NCI-H2107 treated with DMSO at 0.1 percent for 48 hours (cell line): ENCODE results near the gene ATP8A2.

Source experiments
- DNase-seq: peaks from one replicate; lab custom pipeline; 2025; ENCODE audit not compliant: unreplicated experiment; lab: John Stamatoyannopoulos, UW

Gene ATP8A2

DNA sequence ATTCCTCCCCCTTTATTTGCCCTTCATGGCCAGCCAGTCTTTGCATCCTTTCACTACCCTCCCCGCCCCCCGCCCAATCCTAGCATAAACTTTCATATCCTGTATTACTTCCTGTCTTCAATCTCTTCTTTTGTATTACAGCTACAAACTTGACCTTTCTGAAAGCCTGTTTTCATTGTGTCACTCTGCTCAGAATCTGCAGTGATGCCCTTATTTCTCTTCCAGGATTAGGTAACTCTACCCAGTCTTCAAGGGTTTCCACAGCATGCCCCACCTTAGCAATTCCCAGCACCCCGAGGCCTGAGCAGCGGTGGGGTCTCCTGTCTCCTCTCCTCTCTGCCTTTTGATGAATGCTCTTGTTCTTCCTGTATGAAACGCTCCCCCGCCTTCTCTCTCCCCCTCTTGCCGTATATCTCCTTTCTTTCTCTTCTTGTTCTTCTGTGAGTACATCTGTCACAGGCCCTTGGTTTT, 534.5 kb downstream of the ATP8A2 start:
- no peak for DNase-seq

DNA sequence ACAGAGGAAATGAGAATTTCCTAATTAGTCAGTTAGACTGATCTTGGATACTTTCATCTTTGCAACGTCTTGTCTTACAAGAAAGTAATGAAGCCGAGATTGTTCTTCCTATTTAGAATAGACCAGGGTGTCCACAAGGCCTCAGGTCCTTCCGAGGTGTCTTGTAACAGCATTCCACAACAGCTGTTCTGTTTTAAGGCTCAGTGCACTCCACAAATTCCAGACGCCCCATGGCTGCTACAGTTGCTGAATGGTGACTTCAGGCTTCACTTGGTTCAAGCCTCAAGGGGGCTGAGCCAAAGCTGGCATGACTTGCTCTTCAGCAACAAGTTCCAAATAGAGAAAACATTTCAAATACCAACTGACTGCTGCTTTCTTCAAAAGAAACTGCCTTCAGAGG, 536.6 kb downstream of the ATP8A2 start:
- DNase-seq = no peak

DNA sequence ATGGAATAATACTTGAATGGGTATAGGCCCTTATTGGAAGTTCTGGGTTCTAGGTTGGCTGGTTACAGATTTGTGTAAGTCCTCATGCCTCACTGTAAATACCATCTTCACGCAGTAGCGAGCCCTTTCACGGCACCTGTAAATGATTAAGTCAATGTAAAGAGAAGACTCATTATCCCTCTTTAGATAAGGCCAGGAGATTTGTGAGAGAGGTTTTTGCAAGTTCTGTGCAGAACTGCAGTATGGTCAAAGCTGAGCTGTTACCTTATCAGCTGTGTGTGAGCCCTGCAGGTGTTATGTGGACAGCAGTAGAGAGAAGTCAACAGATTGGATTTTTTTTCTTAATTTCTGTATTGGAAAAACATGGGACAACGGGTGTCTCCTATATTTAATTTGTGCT, 538.5 kb downstream of the ATP8A2 start:
- no peak for DNase-seq

DNA sequence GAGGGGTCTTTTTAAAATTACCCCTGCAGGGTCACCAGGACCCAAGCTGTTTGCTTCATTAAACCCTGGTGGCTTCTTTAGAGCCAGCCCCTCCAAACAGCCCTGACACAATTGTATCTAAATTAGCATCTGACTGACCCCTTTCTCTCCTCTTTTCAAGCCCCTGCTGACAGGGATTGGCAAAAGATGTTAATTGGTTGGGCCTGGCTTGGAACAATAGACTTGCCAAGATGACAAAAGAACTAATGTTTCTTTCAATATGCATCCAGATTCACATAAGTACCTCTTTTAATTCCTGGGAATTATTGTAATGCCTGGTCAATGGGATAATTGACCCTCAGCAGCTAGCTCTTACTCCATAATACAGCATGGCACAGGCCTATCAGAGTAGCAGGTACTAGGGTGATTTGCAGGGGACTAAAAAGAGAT, 539.2 kb downstream of the ATP8A2 start:
- peak; percentile 10 for DNase-seq

DNA sequence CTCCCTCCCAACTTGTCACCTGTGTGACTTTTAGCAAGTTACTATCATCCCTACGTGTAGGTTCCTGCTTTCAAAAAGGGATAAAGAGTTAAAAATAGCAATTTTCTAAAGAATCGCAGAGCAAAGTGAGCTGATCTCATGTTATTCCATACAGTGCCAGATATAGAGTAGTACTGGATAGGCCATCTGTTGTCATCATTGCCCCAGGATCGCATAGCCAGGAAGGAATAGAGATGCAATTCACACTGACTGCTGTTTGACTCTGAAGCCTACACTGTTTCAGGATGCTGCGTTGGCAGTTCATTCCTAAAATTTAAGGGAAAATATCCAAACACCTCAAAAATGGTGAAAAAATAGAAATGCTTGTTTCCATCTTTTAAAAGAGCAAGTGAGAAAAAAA, 541.2 kb downstream of the ATP8A2 start:
- no peak for DNase-seq

DNA sequence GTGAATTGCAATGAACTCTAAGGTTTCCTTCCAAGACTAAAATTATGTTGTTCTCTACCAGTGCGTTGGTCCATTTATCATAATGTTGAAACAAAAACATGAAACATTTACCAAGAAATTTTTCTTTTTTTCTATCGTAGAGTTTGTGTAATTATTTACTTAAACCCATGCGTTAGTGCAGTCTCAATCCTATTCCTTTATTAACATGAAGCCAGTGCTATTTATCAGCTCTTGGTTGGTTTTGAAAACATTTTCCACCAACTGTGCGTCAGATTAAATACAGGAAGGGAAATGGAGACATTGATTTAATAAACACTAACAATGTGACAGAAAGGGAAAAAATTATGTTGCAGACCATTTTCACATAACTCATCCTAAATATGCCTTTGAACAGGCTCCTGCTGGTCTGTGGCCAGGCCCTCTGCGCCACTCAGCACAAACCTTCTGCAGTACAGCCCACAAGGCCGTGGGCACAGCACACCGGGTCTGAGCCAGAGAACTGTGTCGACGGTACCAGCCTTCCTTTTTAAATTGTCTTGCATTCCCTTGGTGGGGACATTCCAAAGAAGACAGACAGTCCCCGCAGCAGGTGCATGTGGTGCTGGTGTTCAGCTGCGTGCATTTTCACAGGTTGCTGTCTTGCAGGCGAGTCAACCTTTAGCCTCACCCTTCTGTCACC, 544.2 kb downstream of the ATP8A2 start:
- DNase-seq = no peak

DNA sequence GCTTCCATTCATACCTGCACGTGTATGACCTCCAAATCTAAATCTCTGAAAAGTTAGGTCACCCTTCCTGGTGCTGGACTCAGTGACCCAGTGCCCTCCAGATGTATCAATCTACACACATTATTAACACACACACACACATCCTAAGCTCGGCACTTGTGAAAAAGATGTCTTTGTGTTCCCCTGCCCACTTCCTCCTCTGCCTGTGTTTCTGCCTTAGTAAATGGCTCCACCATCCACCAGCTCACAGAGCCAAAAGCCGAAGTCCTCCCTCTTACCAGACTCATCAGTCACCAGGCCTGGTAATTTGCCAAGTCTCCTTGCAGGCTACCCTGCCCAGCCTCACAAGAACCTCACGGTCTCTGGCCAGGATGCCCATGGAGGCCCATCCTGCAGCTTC, 548.5 kb downstream of the ATP8A2 start:
- DNase-seq = no peak

DNA sequence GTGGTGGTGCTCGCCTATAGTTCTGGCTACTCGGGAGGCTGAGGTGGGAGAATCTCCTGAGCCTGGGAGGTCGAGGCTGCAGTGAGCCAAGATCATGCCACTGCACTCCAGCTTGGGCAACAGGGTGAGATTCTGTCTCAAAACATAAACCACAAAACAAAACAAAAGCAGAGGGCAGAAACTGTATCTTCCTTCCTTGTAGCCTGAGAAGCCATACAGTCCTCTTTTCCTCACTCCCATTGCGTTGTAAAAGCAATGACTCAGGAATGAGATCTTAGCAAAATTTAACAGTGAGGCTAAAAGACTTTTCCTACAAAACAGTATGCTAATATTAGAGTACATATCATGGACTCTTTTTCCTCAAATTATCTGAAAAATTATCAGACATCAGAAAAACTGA, 549.2 kb downstream of the ATP8A2 start:
- DNase-seq = no peak

DNA sequence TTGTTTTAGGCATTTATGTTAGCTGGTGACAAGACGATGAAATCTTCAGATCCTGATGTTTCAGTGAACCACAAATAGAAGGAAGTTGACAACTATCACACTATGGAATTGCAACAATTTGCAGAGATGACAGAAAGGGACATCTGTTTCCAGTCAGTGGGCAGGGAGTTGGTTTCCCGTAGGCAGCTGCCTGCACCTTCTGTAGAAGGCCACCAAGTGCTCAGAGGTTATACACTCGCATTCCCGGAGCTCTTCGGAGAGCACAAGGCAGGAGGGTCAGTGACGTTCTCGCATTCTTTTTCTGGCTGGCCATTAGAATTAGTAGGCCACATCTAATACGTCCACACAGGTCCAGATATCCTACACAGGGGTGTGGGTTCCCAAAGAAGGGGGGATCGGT, 550.6 kb downstream of the ATP8A2 start:
- DNase-seq = no peak

DNA sequence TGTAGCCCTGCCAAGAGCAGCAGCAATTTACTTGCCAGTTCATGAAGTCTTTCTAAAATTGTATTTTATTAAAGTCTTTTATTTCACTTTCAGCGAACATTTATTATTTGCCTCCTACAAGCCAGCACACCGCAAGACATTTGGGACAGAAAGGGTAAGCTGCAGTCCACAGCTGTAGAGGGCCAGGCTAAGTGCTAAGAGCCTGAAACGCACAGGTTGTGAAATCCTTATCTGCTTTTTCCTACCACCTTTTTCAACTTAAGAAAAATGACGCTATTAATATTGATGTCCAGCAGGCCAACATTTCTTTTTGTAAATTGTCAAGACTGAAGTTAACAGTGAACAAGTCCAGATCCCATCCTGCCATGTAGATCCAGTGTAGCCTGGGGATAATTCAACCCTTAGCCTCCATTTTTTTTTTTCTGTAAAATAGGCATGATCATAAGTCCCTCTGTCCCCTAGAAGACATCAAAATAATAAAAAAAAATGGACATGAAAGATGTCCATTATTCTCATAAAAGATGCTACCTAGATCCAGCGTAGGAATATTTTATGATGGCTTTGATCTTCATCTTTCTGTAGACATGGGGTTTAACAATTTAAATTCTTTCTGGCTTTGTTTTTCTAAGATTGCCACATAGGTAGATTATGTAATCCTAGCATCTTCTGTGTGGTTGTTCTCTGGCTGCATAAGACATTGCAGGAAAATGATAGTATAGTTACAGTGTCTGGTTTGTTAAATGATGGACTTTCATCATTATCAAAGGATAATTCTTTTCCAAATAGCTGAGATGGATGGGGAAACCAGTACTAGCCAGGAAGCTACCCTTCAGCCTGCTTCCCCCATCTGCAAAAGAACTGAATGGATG, 551.7 kb downstream of the ATP8A2 start:
- no peak for DNase-seq

DNA sequence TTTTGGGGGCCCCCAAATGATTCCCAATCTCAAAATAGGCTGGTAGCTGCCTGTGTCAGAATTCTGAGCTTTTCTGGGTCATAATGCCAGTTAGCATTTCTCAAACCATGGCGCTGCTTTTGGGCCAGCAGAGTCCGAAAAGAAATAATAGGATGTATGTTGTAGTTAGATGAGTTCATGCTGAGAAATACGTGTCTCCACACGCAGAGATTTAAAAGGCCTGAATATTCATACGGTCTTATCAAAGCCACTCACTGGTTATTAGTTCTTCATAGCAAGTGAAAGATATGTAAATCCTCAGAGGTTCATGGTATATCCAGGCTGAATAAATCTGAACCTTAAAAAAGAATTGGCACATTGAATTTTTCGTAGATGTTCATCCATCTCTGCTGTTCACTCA, 555.6 kb downstream of the ATP8A2 start:
- DNase-seq = no peak

DNA sequence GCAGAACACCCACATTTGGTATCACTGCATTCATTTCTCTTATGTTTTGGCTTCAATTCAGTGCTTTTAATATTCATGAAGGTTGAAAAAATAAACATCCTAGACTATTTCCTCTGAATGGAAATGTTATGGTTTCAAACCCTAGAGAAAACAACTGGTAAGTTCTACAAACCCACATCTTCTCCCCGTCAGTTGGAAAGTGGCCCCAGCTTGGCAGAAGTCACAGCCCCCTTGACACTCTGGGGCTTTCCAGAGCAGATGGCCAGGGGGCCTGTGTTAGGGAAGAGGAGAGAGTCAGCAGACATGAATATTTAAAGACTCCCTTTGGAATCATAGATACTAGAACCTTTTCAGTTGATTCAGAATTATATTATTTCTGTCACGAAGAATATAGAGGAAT, 556.2 kb downstream of the ATP8A2 start:
- DNase-seq = no peak

DNA sequence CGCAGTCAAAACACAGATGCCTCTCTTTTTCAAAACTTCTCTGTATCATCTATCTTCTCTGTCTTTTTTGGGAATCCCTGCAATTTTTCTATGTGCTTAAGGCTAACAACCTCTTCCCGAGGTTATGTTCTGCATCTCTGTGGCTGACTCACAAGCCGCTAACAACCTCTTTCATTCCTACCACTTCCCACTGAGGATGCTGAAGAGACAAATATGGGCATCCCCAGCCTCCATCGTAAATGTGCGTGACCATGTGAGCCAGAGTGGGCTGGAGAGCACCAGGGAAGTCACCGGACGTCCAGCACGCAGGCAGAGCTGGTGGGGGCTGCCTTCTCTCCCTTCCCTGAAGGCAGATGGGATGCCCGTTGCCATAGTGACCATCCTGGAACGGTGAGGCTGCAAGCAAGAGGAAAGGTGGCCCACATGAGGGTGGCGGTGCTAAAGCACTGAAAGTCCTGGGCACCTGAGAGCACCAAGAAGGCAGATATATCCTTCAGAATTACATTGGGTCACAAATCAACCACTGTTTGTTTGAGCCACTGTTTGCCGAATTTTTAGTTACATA, 557.2 kb downstream of the ATP8A2 start:
- no peak for DNase-seq

DNA sequence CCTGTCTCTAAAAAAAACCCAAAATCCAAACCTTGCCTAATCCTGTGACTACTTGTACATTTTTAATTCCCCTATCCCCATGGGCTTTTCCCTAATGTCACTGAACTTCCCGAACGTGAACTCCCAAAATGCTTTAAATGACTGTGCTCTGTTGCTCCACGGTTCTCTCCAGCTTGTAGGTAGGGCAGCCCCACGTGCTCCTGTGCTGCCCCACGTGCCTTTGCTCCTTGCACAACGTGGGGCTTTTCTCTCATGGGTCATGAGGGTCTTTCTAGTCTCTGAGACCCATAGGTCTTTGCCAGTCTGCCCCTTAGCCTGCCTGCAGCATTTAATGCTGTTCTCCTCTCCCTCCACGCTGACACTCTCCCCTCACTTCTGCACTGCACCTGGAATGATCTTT, 558.0 kb downstream of the ATP8A2 start:
- no peak for DNase-seq

DNA sequence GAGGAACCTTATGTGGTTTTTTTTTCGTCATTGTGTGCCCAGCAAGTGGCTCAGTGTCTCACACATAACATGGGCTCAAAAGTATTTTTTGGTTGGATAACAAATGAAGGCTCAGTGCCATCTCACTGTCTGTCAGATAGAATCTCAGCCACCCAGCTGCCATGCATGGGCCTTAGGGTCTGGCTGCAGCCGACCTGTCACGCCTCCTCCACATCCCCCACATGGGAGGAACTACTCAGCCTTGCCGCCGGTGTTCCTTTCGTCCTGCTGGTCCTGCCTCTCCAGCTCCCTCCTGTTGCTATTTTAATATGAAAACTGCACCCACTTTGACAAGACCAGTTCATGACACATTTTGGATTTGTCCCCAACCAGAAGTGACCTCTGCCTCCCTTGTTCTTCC, 558.9 kb downstream of the ATP8A2 start:
- no peak for DNase-seq

DNA sequence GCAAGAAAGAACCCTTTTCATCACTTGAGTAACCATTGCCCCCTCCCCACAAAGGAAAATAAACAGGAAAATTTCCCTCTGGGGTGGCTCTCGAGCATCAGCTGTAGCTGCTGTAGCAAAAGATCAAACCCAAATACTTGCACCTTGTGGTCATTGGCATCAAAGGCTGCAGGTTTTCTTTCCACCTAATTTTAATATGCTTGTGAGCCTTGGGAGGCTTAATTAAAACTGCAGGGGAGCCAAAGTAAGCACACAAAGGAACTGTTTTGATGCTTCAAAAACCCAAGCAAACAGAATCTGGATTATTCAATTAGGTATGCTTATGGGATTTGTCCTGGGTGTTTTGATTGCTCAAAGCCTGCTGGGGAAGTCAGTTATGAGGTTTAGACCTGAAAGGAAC, 560.6 kb downstream of the ATP8A2 start:
- DNase-seq = peak; percentile 14

DNA sequence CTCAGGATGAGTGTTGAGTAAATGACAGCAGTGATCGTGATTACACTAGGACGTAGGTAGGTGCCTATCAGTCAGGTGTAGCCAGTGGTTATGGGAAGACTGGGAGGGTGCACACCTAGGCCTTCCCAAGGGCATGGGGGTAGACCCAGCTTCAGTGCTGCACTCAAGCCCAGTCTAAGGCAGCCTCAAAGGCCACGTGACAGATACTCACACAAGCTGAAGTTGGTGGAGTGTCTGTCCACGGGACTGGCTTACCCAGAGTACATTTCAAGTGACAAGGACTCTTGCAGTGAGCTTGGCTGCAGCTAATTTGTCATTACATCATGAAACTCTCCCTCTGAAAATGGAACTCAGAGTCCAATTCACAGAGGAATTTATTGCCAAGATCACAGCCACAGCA, 561.7 kb downstream of the ATP8A2 start:
- no peak for DNase-seq

DNA sequence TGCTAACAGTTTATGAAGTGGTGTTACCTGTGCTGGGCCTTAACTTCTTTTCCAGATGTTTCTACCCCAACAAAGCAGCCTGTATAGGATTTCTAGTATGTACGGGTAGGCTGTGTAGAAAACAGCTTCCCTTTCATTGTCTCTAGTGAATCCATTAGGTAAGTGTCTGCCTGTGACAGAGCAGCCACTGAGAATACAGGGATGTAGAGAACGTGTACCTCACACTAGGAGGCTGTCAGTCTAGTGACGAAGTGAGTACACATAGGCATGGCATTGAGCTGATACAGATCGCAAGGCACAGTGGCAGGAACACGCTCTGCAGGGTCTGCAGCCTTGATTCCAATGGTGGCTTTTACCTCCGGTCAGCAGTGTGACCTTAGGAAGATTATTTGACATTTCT, 562.4 kb downstream of the ATP8A2 start:
- DNase-seq = no peak

DNA sequence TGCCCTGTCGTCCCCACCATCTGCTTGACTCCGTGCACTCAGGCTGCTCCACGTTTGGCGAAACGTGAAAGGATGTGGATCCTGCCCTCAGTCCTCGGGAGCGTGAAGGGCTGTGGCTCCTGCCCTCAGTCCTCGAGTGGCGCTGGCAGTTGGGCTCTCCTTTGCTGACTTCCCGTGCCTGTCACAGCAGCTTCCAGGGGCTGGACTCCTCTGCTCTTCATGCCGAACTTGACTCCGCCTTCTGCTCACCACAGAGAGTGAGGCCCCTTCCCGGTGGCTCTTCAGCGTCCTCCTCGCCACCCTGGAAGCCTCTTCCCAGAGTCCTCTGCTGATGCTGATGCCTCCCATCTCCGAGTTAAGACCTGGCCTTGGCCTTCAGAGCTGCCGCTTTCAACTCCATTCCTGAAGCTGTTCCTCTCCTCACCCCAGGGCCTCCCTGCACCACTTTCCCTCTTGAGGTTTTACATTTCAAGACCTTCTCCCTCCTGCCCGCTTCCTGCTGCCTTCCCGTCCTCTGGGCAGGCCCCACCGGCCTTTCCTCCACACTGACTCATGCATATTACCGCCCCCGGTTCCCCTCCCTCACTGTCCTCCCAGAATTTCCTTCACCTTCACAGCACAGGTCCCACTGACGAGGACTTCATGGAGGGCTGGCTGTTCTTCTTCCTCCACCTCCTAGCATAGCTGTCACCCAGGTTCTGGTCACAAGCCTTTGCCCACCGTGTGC, 568.4 kb downstream of the ATP8A2 start:
- no peak for DNase-seq

DNA sequence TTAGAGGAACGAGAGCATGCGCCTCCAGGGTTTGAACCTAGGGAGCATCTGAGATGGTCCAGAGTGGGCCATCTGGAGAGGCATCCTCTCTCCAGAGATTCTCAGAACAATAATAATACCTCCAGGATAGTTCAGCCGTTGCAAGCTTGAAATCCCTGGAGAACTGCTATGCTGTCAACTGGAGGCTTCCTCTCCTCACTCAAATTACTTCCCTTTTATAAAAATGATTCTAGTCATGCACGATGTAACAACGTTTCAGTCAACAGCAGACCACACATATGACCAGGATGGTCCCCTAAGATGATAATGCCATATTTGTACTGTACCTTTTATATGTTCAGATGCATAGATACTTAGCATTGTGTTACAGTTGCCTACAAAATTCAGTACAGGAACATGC, 571.3 kb downstream of the ATP8A2 start:
- no peak for DNase-seq

DNA sequence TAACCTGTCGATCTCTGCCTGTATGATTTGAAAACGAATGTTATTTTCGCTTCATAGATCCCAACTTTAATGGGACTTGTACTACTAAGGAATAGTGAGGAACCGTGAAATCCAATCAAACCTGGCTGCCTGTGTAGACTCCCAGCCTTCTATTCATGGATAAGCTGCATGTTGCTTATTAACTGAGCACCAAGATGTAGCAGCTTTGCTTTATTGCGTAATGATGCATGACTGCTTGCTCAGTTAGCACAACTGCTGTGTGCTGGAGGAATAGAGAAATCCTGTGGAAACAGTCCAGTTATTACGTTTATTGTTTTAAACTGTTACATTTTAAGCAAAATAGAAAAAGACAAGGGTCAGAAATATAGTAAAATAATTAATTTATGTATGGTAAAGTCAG, 571.9 kb downstream of the ATP8A2 start:
- DNase-seq = no peak

DNA sequence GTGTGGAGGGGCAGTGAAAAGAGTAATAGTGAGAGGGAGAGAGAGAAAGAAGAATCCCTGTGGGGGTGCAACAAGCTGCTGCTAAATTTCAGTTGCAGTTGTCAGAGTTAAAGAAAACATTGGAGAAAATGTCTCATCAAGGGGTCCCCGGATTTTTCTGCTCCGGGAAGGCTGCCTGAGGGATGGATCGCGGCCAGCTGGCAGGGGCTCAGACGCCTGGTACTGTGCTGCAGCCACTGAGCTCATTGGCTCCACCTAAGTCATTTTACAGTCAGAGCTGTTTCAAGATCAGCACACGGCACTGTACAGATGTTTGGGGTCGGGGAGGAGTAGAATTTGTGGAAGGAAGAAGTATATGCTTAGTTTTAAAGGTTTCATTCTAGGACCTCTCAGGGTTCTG, 573.8 kb downstream of the ATP8A2 start:
- DNase-seq = no peak
